ENCODE data around the gene NUP37. TPM values are rescaled to one million over a fixed set of nuclear protein-coding genes. Genes with fewer than 3 reads are reported as not detected.

Gene NUP37
- total RNA-seq, 1 donor from 2014 or later, result 141 TPM

DNA sequence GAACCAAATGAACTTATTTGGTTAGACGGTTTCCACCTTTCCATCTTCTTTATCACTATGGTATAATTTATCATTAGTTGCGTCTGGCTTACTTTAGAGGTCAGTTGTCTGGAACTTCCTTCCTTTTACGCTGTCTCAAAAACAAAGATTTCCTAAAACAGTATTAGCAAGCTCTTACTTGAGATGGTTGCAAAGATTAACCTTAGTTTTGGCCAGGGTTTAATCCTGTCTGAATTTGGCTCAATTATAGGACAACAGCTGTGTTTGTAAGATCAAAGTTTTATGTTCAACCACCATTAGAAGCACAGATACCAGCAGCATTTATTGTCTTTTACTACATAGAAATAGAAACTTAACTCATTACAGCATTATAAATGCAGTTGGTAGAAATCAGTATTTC is 50.2 kb downstream of the NUP37 start:
- Mint-ChIP-seq H3K27ac (no peak overlapping the region), H3K4me3 (no peak overlapping the region), H3K36me3 (no peaks in the 10 kb centered on the region), H3K27me3 (ENCODE audit: insufficient read depth, low read depth) (no peaks in the 10 kb centered on the region), H3K9me3 (no peaks in the 10 kb centered on the region), H3K4me1 (no peaks in the 10 kb centered on the region)
- peaks cover 9% of the 10 kb centered on the region for H3K36me3 ChIP-seq
- H3K27ac ChIP-seq, result no peak overlapping the region
- DNase-seq (ENCODE audit: low spot score), result no peak
- no peaks in the 10 kb centered on the region for H3K79me2 ChIP-seq (ENCODE audit: low read depth)
- H3K9ac ChIP-seq, result no peak overlapping the region
- H3K4me1 ChIP-seq, result no peaks in the 10 kb centered on the region
- H4K20me1 ChIP-seq (ENCODE audit: low read depth), result no peaks in the 10 kb centered on the region
- H3K4me2 ChIP-seq, result no peak overlapping the region
- no peak overlapping the region for H3K4me3 ChIP-seq
- no peaks in the 10 kb centered on the region for H3F3A ChIP-seq (ENCODE audit: low read depth)
- H2AFZ ChIP-seq (replicated peaks), result no peak overlapping the region
- H3K9me3 ChIP-seq (ENCODE audit: low read depth), result no peaks in the 10 kb centered on the region
- no peaks in the 10 kb centered on the region for H3K27me3 ChIP-seq
- no peak for TF ChIP-seq EZH2 (IDR thresholded peaks at IDR 0.05)
- TF ChIP-seq, protein P1, sequence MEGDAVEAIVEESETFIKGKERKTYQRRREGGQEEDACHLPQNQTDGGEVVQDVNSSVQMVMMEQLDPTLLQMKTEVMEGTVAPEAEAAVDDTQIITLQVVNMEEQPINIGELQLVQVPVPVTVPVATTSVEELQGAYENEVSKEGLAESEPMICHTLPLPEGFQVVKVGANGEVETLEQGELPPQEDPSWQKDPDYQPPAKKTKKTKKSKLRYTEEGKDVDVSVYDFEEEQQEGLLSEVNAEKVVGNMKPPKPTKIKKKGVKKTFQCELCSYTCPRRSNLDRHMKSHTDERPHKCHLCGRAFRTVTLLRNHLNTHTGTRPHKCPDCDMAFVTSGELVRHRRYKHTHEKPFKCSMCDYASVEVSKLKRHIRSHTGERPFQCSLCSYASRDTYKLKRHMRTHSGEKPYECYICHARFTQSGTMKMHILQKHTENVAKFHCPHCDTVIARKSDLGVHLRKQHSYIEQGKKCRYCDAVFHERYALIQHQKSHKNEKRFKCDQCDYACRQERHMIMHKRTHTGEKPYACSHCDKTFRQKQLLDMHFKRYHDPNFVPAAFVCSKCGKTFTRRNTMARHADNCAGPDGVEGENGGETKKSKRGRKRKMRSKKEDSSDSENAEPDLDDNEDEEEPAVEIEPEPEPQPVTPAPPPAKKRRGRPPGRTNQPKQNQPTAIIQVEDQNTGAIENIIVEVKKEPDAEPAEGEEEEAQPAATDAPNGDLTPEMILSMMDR (IDR thresholded peaks at IDR 0.05), result no peak
- TF ChIP-seq EZH2phosphoT487 (IDR thresholded peaks at IDR 0.05), result no peak

- H2AFZ ChIP-seq (replicated peaks), result no peak overlapping the region
- no peak overlapping the region for H3K4me3 ChIP-seq
- H3K36me3 ChIP-seq, result peaks cover 4% of the 10 kb centered on the region
- H3K4me3 Mint-ChIP-seq, result no peak overlapping the region
- no peak overlapping the region for H3K9ac ChIP-seq
- no peak overlapping the region for H3K4me2 ChIP-seq
- TF ChIP-seq EZH2phosphoT487 (IDR thresholded peaks at IDR 0.05), result no peak
- TF ChIP-seq, protein P1 (IDR thresholded peaks at IDR 0.05), result no peak
- TF ChIP-seq EZH2 (IDR thresholded peaks at IDR 0.05), result no peak
- H3K9me3 ChIP-seq (ENCODE audit: low read depth), result no peaks in the 10 kb centered on the region
- H3K36me3 Mint-ChIP-seq, result no peaks in the 10 kb centered on the region
- no peaks in the 10 kb centered on the region for H3K27me3 ChIP-seq
- H3F3A ChIP-seq (ENCODE audit: low read depth), result no peaks in the 10 kb centered on the region
- H3K4me1 ChIP-seq, result no peaks in the 10 kb centered on the region
- no peak overlapping the region for H3K27ac Mint-ChIP-seq
- no peak for DNase-seq (ENCODE audit: low spot score)
- no peaks in the 10 kb centered on the region for H3K9me3 Mint-ChIP-seq
- H3K27ac ChIP-seq, result no peak overlapping the region
- H4K20me1 ChIP-seq (ENCODE audit: low read depth), result no peaks in the 10 kb centered on the region
- H3K79me2 ChIP-seq (ENCODE audit: low read depth), result no peaks in the 10 kb centered on the region
- no peaks in the 10 kb centered on the region for H3K4me1 Mint-ChIP-seq
- no peaks in the 10 kb centered on the region for H3K27me3 Mint-ChIP-seq (ENCODE audit: insufficient read depth, low read depth)
Measured at GRCh38 chr12:102067574-102068258, 52.2 kb downstream of the NUP37 start.

- Mint-ChIP-seq H3K9me3 (no peaks in the 10 kb centered on the region), H3K27ac (no peak overlapping the region), H3K27me3 (ENCODE audit: insufficient read depth, low read depth) (no peaks in the 10 kb centered on the region), H3K4me1 (peaks cover 7% of the 10 kb centered on the region), H3K4me3 (no peak overlapping the region), H3K36me3 (no peaks in the 10 kb centered on the region)
- Histone ChIP-seq H3K9me3 (ENCODE audit: low read depth) (no peaks in the 10 kb centered on the region), H4K20me1 (ENCODE audit: low read depth) (no peaks in the 10 kb centered on the region), H3K4me1 (no peaks in the 10 kb centered on the region), H3K27ac (no peak overlapping the region), H3K27me3 (no peaks in the 10 kb centered on the region), H3F3A (ENCODE audit: low read depth) (no peaks in the 10 kb centered on the region), H3K79me2 (ENCODE audit: low read depth) (no peaks in the 10 kb centered on the region), H2AFZ (replicated peaks) (no peak overlapping the region), H3K4me2 (no peak overlapping the region), H3K36me3 (no peaks in the 10 kb centered on the region), H3K4me3 (no peak overlapping the region), H3K9ac (no peak overlapping the region)
- TF ChIP-seq EZH2 (IDR thresholded peaks at IDR 0.05) (no peak), EZH2phosphoT487 (IDR thresholded peaks at IDR 0.05) (no peak)
- TF ChIP-seq, protein P1 (IDR thresholded peaks at IDR 0.05), result no peak
- no peak for DNase-seq (ENCODE audit: low spot score)
Measured at GRCh38 chr12:102064476-102064875, 55.4 kb downstream of the NUP37 start.

Data from neural progenitor cell (in vitro differentiated cells).